OCI-LY1 (cell line): ENCODE data around the gene IL17RB.

Experiments
- H2AFZ ChIP-seq: fragments of 200-600 bp; sonication (generic), shearing (Covaris generic); 2 replicates; pipeline ENCODE4 v1.6.0; 2014; ENCODE audit warnings: antibody characterized with exemption, mild to moderate bottlenecking, low read length
- H3F3A ChIP-seq: fragments of 200-600 bp; sonication (generic), shearing (Covaris generic); 2 replicates; pipeline ENCODE4 v1.6.0; 2014; ENCODE audit warnings: mild to moderate bottlenecking, antibody characterized with exemption, low read length, moderate library complexity; ENCODE audit not compliant: insufficient read depth
- H3K27ac ChIP-seq: fragments of 200-600 bp; sonication (generic); 2 replicates; pipeline ENCODE4 v1.5.1; 2014; ENCODE audit warnings: low read length, mixed run types, mild to moderate bottlenecking, low read depth; ENCODE audit not compliant: poor library complexity, severe bottlenecking
- H3K27me3 ChIP-seq: fragments of 200-600 bp; sonication (generic); 2 replicates; pipeline ENCODE4 v1.6.0; 2014; ENCODE audit warnings: antibody characterized with exemption, mild to moderate bottlenecking, low read length, moderate library complexity; ENCODE audit not compliant: insufficient read depth
- H3K36me3 ChIP-seq: fragments of 200-600 bp; sonication (generic); 2 replicates; pipeline ENCODE4 v1.6.1; 2014; ENCODE audit warnings: mild to moderate bottlenecking, antibody characterized with exemption, low read length, moderate library complexity, mixed read lengths; ENCODE audit not compliant: insufficient read depth
- H3K4me1 ChIP-seq: fragments of 200-600 bp; sonication (generic); 2 replicates; pipeline ENCODE4 v1.5.1; 2014; ENCODE audit warnings: mild to moderate bottlenecking, low read length, moderate library complexity; ENCODE audit not compliant: insufficient read depth, severe bottlenecking
- H3K4me2 ChIP-seq: fragments of 200-600 bp; sonication (generic), shearing (Covaris generic); 2 replicates; pipeline ENCODE4 v1.6.1; 2014; ENCODE audit warnings: low read length
- H3K4me3 ChIP-seq: fragments of 200-600 bp; sonication (generic); 2 replicates; pipeline ENCODE4 v1.5.1; 2014; ENCODE audit warnings: low read length, low read depth, mild to moderate bottlenecking, mixed read lengths; ENCODE audit not compliant: poor library complexity, severe bottlenecking
- H3K79me2 ChIP-seq: fragments of 200-600 bp; shearing (Covaris generic); 2 replicates; pipeline ENCODE4 v1.6.1; 2016; ENCODE audit warnings: mixed run types, low read length, mixed read lengths; ENCODE audit not compliant: insufficient read depth
- H3K9ac ChIP-seq: fragments of 200-600 bp; sonication (generic), shearing (Covaris generic); 2 replicates; pipeline ENCODE4 v1.6.1; 2014; ENCODE audit warnings: mild to moderate bottlenecking, low read length, mixed read lengths
- H3K9me2 ChIP-seq: fragments of 200-600 bp; sonication (generic), shearing (Covaris generic); 2 replicates; pipeline ENCODE4 v1.6.1; 2014; ENCODE audit warnings: low read depth, mild to moderate bottlenecking, low read length, mixed read lengths
- H3K9me3 ChIP-seq: fragments of 200-600 bp; shearing (Covaris generic); 2 replicates; pipeline ENCODE4 v1.6.1; 2014; ENCODE audit warnings: low read length, mixed read lengths
- H4K20me1 ChIP-seq: fragments of 200-600 bp; sonication (generic), shearing (Covaris generic); 2 replicates; pipeline ENCODE4 v1.6.0; 2016; ENCODE audit warnings: mild to moderate bottlenecking, low read length; ENCODE audit not compliant: insufficient read depth
- EZH2 ChIP-seq: fragments of 200-600 bp; sonication (generic), shearing (Covaris generic); IDR thresholded peaks from 2 replicates; pipeline ENCODE4 v1.8.0; 2017; ENCODE audit warnings: borderline replicate concordance, mixed run types, mild to moderate bottlenecking, antibody characterized with exemption, low read length, moderate library complexity, mixed read lengths
- TF ChIP-seq, protein P1 (sequence below): fragments of 200-600 bp; sonication (generic), shearing (Covaris generic); IDR thresholded peaks from 2 replicates; pipeline ENCODE4 v1.5.1; 2017; ENCODE audit warnings: mild to moderate bottlenecking, antibody characterized with exemption, low read length, moderate library complexity, mixed read lengths

IL17RB gene

DNA sequence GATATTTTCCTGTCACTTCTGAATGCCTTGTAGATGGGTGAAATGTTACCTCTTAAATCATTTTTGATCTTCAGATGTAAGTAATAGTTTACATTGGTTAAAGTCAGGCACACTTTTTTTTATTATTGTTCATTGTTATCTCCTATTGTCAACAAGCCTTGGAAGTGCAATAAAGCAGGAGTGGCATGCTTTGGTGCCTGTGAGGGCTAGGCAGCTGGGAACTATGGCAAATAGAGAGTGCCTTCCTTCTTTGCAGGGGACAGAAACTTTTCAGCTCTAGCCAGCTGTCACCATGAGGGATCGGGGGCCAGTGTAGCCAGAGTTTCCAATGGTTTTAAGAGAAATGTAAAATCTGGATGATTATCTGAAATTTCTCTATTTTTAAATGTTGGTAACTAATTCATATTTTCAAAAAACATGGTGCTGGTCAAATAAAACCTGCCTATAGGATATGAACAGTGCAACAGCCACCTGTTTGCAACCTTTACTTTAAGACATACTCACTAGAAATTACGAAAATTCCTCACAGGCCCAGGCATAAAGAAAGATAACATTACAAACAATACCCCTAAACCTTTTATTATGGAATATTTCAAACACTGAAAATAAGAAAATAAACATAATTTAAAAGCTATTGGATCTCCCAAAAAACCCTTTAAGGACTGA is 54.4 kb downstream of the IL17RB start:
- H3F3A ChIP-seq: no peaks in the 10 kb centered on the region
- H3K36me3 ChIP-seq: no peaks in the 10 kb centered on the region
- no peak overlapping the region for H3K9ac ChIP-seq
- no peak overlapping the region for H3K27ac ChIP-seq
- no peak overlapping the region for H3K4me2 ChIP-seq
- H4K20me1 ChIP-seq: no peaks in the 10 kb centered on the region
- H3K9me2 ChIP-seq: no peaks in the 10 kb centered on the region
- H2AFZ ChIP-seq: no peak overlapping the region
- no peaks in the 10 kb centered on the region for H3K9me3 ChIP-seq
- no peaks in the 10 kb centered on the region; the same call in 1 of the 2 replicates for H3K27me3 ChIP-seq
- TF ChIP-seq, protein P1, sequence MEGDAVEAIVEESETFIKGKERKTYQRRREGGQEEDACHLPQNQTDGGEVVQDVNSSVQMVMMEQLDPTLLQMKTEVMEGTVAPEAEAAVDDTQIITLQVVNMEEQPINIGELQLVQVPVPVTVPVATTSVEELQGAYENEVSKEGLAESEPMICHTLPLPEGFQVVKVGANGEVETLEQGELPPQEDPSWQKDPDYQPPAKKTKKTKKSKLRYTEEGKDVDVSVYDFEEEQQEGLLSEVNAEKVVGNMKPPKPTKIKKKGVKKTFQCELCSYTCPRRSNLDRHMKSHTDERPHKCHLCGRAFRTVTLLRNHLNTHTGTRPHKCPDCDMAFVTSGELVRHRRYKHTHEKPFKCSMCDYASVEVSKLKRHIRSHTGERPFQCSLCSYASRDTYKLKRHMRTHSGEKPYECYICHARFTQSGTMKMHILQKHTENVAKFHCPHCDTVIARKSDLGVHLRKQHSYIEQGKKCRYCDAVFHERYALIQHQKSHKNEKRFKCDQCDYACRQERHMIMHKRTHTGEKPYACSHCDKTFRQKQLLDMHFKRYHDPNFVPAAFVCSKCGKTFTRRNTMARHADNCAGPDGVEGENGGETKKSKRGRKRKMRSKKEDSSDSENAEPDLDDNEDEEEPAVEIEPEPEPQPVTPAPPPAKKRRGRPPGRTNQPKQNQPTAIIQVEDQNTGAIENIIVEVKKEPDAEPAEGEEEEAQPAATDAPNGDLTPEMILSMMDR: no peak
- TF ChIP-seq EZH2: no peak
- H3K4me1 ChIP-seq: no peaks in the 10 kb centered on the region
- H3K4me3 ChIP-seq: no peak overlapping the region
- H3K79me2 ChIP-seq: no peaks in the 10 kb centered on the region

DNA sequence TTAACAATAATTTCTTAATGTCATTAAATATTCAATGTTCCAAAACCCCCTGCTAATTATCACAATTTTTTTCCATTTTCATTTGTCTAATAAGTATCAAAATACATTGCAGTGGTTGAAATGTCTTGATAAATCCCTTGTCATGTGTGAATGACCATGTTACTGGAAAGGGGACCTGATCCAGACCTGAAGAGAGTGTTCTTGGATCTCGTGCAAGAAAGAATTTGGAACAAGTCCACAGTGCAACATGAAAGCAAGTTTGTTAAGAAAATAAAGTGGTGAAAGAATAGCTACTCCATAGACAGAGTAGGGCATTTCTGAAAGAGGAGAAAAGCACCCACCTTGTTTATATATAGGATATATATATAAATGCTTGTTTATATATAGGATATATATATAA is 55.7 kb downstream of the IL17RB start:
- TF ChIP-seq, protein P1: no peak
- TF ChIP-seq EZH2: no peak
- no peak overlapping the region for H3K4me3 ChIP-seq

DNA sequence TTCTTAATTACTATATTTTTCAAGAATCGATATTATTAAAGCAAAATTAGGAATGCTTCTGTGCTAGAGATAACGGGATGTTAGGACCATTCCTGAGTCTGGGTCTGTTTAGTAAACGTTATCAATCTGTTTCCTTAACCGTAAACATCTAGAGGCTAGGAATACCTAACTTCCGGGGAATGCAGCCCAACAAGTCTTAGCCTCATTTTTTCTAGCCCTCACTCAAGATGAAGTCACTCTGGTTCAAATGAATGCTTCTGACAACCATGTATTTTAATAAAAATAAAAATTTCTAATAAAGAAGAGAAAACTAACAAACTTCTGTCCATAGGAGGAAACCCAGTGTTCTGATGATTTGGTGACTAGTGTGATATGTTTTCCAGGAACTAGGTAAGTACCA is 56.3 kb downstream of the IL17RB start:
- Histone ChIP-seq H3K9me3 (no peaks in the 10 kb centered on the region), H3K27ac (no peak overlapping the region), H3K9ac (no peak overlapping the region), H3K4me3 (no peak overlapping the region), H3K79me2 (no peaks in the 10 kb centered on the region), H3K36me3 (no peaks in the 10 kb centered on the region), H4K20me1 (no peaks in the 10 kb centered on the region), H3K4me1 (no peaks in the 10 kb centered on the region), H3K27me3 (no peaks in the 10 kb centered on the region; the same call in 1 of the 2 replicates), H3K9me2 (no peaks in the 10 kb centered on the region), H3K4me2 (no peak overlapping the region), H2AFZ (no peak overlapping the region), H3F3A (no peaks in the 10 kb centered on the region)
- TF ChIP-seq, protein P1: no peak
- no peak for TF ChIP-seq EZH2

More for the DNA sequence above, 55.7 kb downstream of the IL17RB start:
- Histone ChIP-seq H3K9me2 (no peaks in the 10 kb centered on the region), H3K36me3 (no peaks in the 10 kb centered on the region), H3K9ac (no peak overlapping the region), H3K79me2 (no peaks in the 10 kb centered on the region), H3K27ac (no peak overlapping the region), H3K27me3 (no peaks in the 10 kb centered on the region; the same call in 1 of the 2 replicates), H3K4me1 (no peaks in the 10 kb centered on the region), H2AFZ (no peak overlapping the region), H3F3A (no peaks in the 10 kb centered on the region), H4K20me1 (no peaks in the 10 kb centered on the region), H3K9me3 (no peaks in the 10 kb centered on the region), H3K4me2 (no peak overlapping the region)
